HG02610 (cell line): ENCODE measurements around the gene GLRA3.
"Not testable (repeated sequence)": the region's sequence is repeated elsewhere in the genome, so short reads cannot be mapped to it uniquely, and the experiment has no call there.

Experiments
- ATAC-seq: cut with Tn5 transposase; IDR thresholded peaks from one replicate; pipeline ENCODE4 v1.9.1; 2021; ENCODE audit warnings: mild to moderate bottlenecking, moderate library complexity; ENCODE audit not compliant: unreplicated experiment

GLRA3 gene

GRCh38 chr4:174716986-174717770 lies 111.9 kb downstream of the GLRA3 start:
- no peak for ATAC-seq

- ATAC-seq: peak; percentile 95
Measured at GRCh38 chr4:174714393-174715211, 114.4 kb downstream of the GLRA3 start.

DNA sequence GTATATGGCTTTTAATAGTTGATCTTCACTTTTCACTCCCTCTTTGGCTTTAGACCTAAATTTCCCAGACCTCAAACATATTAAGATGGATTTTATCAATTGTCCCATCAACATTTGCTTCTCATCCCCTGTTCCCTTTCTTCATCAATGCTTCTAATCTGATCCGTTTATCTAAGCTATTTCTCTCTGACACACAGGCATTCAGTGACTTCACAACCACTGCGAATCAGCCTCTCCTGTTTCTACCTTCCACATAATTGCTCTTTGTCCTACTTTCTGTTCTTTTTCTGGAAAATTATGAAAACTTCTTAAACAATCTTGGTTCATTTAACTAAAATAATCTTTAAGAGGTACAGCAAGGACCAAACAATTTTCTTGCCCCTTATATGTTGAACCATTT lies 115.2 kb downstream of the GLRA3 start:
- no peak for ATAC-seq

- ATAC-seq: no peak
Measured at GRCh38 chr4:174713181-174713580, 115.9 kb downstream of the GLRA3 start.

DNA sequence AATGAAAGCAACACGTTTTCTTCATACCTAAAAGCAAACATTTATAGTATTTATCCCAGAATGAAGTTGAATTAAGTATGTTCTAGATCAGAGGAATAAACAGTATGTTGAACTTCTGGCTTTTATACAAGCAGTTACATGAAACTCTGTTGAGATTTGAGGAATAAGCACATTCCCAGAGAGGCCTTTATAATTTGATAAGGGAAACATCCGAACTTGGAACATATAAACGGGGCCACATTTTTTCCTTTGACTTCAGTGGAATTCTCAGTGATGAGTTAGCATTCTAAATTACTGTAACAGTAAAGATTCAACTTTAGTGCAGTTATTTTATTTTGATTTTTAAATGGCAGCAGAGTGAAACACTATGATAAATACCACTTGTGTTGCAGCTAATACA lies 119.5 kb downstream of the GLRA3 start:
- ATAC-seq: no peak

GRCh38 chr4:174708381-174708780 lies 120.7 kb downstream of the GLRA3 start:
- ATAC-seq: no peak

GRCh38 chr4:174707902-174708301 lies 121.1 kb downstream of the GLRA3 start:
- ATAC-seq: no peak

DNA sequence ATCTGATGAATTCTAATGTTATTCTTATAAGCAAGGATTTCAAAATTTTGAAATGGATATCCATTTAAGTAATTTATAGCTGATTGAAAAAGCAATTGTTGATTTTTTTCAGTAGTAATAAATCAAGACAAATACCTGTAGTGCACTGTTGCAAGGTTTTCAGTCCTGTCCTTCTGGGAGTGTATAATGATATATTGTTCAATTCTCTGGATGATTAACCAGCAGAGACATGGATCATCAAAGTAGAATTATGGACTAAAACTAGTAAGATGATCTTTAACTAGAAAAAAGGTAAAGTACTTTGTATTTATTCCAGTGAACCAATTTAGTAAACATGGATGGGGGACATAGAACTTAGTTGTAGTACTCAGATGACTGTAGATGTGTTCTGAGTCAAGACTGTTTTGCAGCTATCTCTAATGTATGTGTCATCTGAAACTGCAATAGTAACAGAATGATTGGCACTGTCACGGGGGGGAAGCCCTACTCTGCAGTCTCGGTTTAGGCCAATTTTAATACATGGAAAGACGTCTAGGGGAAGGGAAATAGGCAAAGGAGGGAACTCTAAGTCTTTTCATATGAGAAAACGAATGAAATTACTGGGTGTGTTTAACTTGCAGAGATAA lies 121.9 kb downstream of the GLRA3 start:
- peak; percentile 100 for ATAC-seq

DNA sequence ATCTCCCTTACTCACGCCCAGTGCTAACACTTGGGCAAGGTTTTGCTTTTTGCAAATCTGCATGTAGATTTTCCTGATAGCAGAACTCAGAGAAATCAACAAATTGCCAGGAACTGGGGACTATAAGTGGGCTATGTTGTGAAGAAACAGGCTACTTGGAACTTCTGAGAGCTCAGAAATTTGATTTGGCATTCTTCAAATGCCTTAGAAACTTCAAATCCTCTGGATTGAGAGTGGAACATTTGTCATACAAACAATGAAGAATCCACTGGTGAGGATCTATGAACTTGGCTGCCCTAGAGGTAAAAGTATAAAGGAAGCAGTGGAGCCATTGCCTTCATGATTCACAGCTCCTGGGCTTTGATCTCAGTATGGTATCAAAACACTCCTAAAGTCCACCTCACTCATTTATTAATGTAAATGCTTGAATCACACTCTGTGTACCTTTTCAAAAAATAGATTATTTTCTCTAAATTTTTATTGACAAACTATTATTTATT lies 126.0 kb downstream of the GLRA3 start:
- no peak for ATAC-seq

DNA sequence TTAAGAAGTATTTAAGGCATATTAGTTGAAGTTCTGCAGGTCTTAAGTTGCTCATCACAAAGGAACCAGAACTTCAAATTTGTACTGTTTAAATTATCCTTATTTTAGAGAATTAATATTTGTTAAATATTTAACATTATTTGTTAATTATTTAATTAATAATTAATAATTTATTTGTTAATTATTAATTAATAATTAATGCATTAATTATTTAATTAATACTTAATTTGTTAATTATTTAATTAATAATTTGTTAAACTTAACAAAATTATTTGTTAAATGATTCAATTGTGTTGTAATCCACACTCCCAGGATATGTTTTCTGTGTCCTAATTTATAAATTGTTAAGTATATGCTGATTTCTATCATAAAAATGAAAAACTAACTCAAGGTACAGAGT lies 129.4 kb downstream of the GLRA3 start:
- ATAC-seq: no peak

DNA sequence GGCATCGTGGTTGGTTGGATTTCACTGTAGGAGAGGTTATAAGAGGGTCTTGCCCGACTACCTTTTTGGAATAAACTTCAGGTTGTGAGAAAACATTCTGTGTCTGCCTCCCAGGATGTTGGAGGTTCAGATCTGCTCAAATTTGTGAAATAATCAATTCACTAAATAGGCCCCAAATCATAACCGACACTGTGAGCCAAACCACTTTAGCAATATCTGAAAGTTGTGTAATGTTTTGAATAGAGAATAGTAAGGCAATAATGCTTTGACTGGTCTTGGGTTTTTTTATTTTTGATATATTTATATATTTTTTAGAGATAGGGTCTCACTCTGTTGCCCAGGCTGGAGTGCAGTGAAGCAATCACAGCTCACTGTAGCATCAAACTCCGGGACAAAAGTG lies 131.2 kb downstream of the GLRA3 start:
- no peak for ATAC-seq

DNA sequence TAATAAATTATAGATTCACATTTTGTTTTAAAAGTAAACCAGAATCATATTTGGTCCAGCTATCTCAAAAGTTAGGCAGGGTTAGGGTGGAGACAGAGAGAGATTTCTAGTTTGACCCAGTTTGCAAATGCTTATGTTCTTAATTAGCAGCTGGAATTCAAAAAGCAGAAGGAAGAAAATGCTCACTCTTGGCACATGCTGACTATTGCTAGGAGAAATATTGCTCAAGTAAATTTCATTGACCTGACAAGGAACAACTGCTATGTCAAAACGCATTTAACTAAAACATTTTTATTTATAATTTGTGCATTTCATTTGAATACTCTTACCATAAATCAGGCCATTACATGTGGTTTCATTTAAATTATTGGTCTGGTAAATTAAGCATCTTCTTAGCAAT lies 131.8 kb downstream of the GLRA3 start:
- no peak for ATAC-seq

GRCh38 chr4:174696657-174697056 lies 132.4 kb downstream of the GLRA3 start:
- no peak for ATAC-seq

DNA sequence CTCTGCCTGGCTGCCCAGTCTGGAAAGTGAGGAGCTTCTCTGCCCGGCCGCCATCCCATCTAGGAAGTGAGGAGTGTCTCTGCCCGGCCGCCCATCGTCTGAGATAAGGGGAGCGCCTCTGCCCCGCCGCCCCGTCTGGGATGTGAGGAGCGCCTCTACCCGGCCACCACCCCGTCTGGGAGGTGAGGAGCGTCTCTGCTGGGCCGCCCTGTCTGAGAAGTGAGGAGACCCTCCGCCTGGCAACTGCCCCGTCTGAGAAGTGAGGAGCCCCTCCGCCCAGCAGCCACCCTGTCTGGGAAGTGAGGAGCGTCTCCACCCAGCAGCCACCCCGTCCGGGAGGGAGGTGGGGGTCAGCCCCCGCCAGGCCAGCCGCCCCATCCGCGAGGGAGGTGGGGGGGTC lies 137.2 kb downstream of the GLRA3 start:
- ATAC-seq: not testable (repeated sequence)

DNA sequence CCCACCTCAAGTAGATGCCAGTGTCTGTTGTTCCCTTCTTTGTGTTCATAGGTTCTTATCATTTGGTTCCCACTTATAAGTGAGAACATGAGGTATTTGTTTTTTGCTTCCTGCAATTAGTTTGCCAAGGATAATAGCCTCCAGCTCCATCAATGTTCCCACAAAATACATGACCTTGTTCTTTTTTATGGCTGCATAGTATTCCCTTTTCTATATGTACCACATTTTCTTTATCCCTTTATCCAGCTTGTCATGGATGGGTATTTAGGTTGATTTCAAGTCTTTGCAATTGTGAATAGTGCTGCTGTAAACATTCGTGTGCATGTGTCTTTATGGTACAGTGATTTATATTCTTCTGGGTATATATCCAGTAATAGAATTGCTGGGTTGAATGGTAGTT lies 138.4 kb downstream of the GLRA3 start:
- no peak for ATAC-seq

GRCh38 chr4:174689618-174690017 lies 139.4 kb downstream of the GLRA3 start:
- no peak for ATAC-seq

DNA sequence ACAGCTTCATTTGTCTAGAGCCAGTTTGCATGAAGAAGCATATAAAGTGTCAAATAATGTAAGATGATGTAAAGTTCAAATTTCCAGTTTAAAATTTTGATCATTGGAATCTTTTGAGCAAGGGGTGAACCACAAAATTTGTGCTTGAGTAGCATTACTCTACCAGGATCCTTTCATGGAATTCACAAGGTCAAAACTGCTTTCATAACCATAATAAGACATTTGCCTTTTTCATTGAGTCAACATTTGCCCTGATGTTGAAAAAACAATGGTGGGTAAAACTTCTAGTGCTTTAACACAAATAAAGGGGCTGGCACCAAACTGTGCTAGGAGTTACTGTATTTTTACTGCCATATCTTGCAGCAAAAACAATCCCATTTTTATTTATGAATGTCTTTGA lies 142.2 kb downstream of the GLRA3 start:
- no peak for ATAC-seq

DNA sequence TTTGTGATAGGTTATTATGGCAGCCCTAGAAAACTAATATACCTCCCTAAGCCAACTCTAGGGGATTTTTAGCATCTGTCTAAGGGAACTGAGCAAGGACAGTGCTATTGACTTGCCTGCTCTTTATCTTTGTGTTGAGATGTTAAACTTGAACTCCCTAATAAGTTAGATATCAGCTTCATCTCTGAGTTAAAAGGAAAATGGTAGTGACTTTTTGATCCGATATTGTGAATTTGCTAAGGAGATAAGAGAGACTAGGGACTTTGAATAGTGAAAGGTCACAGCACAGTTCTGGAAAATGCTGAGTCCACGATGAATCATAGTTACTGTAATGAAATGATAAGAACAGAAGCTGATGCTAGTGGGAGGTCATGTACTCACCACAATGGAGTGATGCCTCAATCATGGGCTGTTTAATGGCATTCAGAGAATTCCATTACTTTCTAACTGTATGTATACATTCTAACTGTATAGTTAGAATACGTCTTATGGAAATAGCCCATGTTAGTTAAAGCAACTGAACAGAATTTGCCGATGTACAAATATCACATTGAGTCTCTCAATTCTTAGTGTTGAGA lies 147.2 kb downstream of the GLRA3 start:
- ATAC-seq: no peak

DNA sequence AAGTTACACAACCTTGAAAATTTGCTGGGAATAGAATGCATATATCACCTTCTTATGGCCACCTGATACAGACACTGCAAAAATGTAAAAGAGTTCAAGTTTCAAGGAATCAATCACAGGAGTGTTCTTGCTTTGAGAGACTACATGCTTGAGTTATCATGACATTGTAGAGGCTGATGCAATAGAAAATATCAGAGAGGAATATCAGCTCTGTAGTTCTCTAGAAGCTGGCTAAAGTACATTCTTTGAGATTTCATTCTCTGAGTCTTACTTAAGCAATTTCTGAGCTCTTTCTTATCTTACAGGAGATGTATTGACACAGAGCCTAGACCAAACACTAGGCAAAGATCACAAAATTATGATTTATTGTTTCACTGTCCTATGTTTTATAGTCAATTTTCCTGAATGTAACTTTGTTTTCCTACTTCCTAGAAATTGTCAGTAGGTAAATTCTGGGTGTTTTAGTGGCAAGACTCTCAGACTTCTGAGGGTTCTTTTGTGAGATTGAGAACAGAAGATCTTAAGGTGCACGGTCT lies 154.7 kb downstream of the GLRA3 start:
- no peak for ATAC-seq

GRCh38 chr4:174673865-174674264 lies 155.2 kb downstream of the GLRA3 start:
- no peak for ATAC-seq

GRCh38 chr4:174672276-174672675 lies 156.8 kb downstream of the GLRA3 start:
- ATAC-seq: no peak
